H1 (cell line): ENCODE results near the gene CCNC. TPM values are rescaled to one million over a fixed set of nuclear protein-coding genes. Genes with fewer than 3 reads are reported as not detected.

Experiments
- CTCF ChIA-PET: fragments of 300-600 bp; sonication (Branson Sonifier 250); formaldehyde crosslinking; loops from one replicate; lab custom pipeline; 2021; ENCODE audit not compliant: partially characterized antibody; lab: Charles Lee
- POLR2A ChIA-PET: fragments of 300-600 bp; sonication (Branson Sonifier 250); formaldehyde crosslinking; loops from one replicate; lab custom pipeline; 2021; ENCODE audit warnings: inconsistent platforms; ENCODE audit not compliant: partially characterized antibody; lab: Charles Lee
- DNase-seq, 2 experiments: peaks; one replicate each; pipeline versions ENCODE4 v3.0.0 to v3.0.0-alpha.2; 2010 to 2022; ENCODE audit warnings: low spot score in 2 of 2, low read depth in 1 of 2, mixed read lengths in 1 of 2
- FAIRE-seq: peaks from 2 replicates; lab custom pipeline; 2011; peaks lifted over from hg19 to GRCh38; lab: Jason Lieb, UNC
- H2AFZ ChIP-seq: 2 replicates; pipeline ENCODE4 v1.8.1; 2012; ENCODE audit warnings: low read length, inconsistent platforms
- H2AK5ac ChIP-seq: 2 replicates; pipeline ENCODE4 v1.6.1; 2013; ENCODE audit warnings: low read depth, low read length
- H2BK120ac ChIP-seq: replicated peaks from 2 replicates; pipeline ENCODE3; 2013; ENCODE audit warnings: low read depth, low read length, inconsistent platforms
- H2BK12ac ChIP-seq: 2 replicates; pipeline ENCODE4 v1.6.1; 2013; ENCODE audit warnings: low read depth, low read length
- H2BK15ac ChIP-seq: 2 replicates; pipeline ENCODE4 v1.6.1; 2013; ENCODE audit warnings: low read length
- H2BK20ac ChIP-seq: 2 replicates; pipeline ENCODE4 v1.6.1; 2013; ENCODE audit warnings: low read length
- H2BK5ac ChIP-seq: 2 replicates; pipeline ENCODE4 v1.6.1; 2013; ENCODE audit warnings: low read depth, low read length
- H3K14ac ChIP-seq: 2 replicates; pipeline ENCODE4 v1.6.1; 2013; ENCODE audit warnings: inconsistent platforms; ENCODE audit not compliant: insufficient read length
- H3K18ac ChIP-seq: 2 replicates; pipeline ENCODE4 v1.6.1; 2013; ENCODE audit warnings: low read length; ENCODE audit errors: extremely low read depth
- H3K23ac ChIP-seq: 2 replicates; pipeline ENCODE4 v1.6.1; 2013; ENCODE audit warnings: inconsistent platforms; ENCODE audit not compliant: insufficient read length
- H3K23me2 ChIP-seq: 2 replicates; pipeline ENCODE4 v1.6.1; 2013; ENCODE audit warnings: low read depth, low read length
- H3K27ac ChIP-seq: 2 replicates; pipeline ENCODE4 v1.6.1; 2011; ENCODE audit warnings: low read depth, low read length, inconsistent platforms
- H3K27me3 ChIP-seq, 4 experiments: replicated peaks in 1 of 4; 1 replicate in 1 of 4; 2 replicates in 3 of 4; pipeline versions ENCODE4 v1.6.1 to v1.8.1; 2011 to 2013; ENCODE audit warnings: low read length in 3 of 4, mild to moderate bottlenecking in 3 of 4, inconsistent platforms in 2 of 4, mixed read lengths in 2 of 4, moderate library complexity in 1 of 4; ENCODE audit not compliant: control insufficient read depth in 3 of 4, insufficient read depth in 3 of 4; ENCODE audit errors: extremely low read depth in 1 of 4
- H3K36me3 ChIP-seq, 4 experiments: 2 replicates each; pipeline versions ENCODE4 v1.6.1 to v1.8.1; 2011 to 2013; ENCODE audit warnings: mild to moderate bottlenecking in 4 of 4, low read length in 3 of 4, moderate library complexity in 2 of 4, control low read depth in 1 of 4, inconsistent platforms in 1 of 4; ENCODE audit not compliant: insufficient read depth in 4 of 4, control insufficient read depth in 2 of 4
- H3K4ac ChIP-seq: replicated peaks from 2 replicates; pipeline ENCODE3; 2013; ENCODE audit warnings: low read length, low read depth, mixed read lengths, inconsistent platforms; ENCODE audit not compliant: insufficient read length
- H3K4me1 ChIP-seq, 4 experiments: replicated peaks in 1 of 4; 1 replicate in 1 of 4; 2 replicates in 3 of 4; pipeline versions ENCODE4 v1.6.1 to v1.8.1; 2011 to 2013; ENCODE audit warnings: low read length in 3 of 4, inconsistent platforms in 2 of 4, mixed read lengths in 1 of 4; ENCODE audit not compliant: insufficient read depth in 4 of 4, control insufficient read depth in 3 of 4
- H3K4me2 ChIP-seq, 2 experiments: 2 replicates each; pipeline versions ENCODE4 v1.6.1 to v1.8.1; 2011 to 2013; ENCODE audit warnings: low read depth in 2 of 2, low read length in 2 of 2, control low read depth in 1 of 2, inconsistent platforms in 1 of 2, mild to moderate bottlenecking in 1 of 2; ENCODE audit not compliant: insufficient read depth in 1 of 2
- H3K4me3 ChIP-seq, 4 experiments: fragments of 200-600, 300-600 bp in 1 of 4; sonication (generic), shearing (Covaris generic), sonication (Bioruptor Twin) in 1 of 4; 2 replicates each; pipeline versions ENCODE4 v1.5.1 to v1.8.1; 2011 to 2016; ENCODE audit warnings: low read length in 4 of 4, low read depth in 3 of 4, control low read depth in 2 of 4, inconsistent platforms in 2 of 4, mild to moderate bottlenecking in 2 of 4, mixed read lengths in 1 of 4, moderate library complexity in 1 of 4; ENCODE audit not compliant: insufficient read depth in 2 of 4; ENCODE audit errors: extremely low read depth in 1 of 4
- H3K56ac ChIP-seq: replicated peaks from 2 replicates; pipeline ENCODE3; 2013; ENCODE audit warnings: low read depth, mild to moderate bottlenecking, mixed read lengths, low read length, inconsistent platforms; ENCODE audit not compliant: insufficient read length
- H3K79me1 ChIP-seq: 2 replicates; pipeline ENCODE4 v1.6.1; 2013; ENCODE audit warnings: low read depth, low read length, control low read depth
- H3K79me2 ChIP-seq, 2 experiments: 2 replicates each; pipeline versions ENCODE4 v1.6.1 to v1.8.1; 2012 to 2013; ENCODE audit warnings: low read length in 2 of 2, mild to moderate bottlenecking in 2 of 2, inconsistent platforms in 1 of 2; ENCODE audit not compliant: insufficient read depth in 2 of 2, control insufficient read depth in 1 of 2
- H3K9ac ChIP-seq, 4 experiments: replicated peaks in 1 of 4; 1 replicate in 1 of 4; 2 replicates in 3 of 4; pipeline versions ENCODE4 v1.6.1 to v1.8.1; 2011 to 2013; ENCODE audit warnings: low read depth in 3 of 4, low read length in 3 of 4, control low read depth in 2 of 4, mild to moderate bottlenecking in 2 of 4, moderate library complexity in 2 of 4, inconsistent platforms in 1 of 4; ENCODE audit errors: extremely low read depth in 1 of 4
- H3K9me3 ChIP-seq, 2 experiments: 2 replicates each; pipeline versions ENCODE4 v1.6.1 to v1.8.1; 2012 to 2013; ENCODE audit warnings: mild to moderate bottlenecking in 2 of 2, moderate library complexity in 2 of 2, control low read depth in 1 of 2, inconsistent platforms in 1 of 2, low read depth in 1 of 2, low read length in 1 of 2, mixed read lengths in 1 of 2; ENCODE audit not compliant: insufficient read depth in 2 of 2
- H4K20me1 ChIP-seq, 2 experiments: replicated peaks in 1 of 2; 2 replicates each; pipeline versions ENCODE3 to v1.8.1; 2011 to 2013; ENCODE audit warnings: inconsistent platforms in 2 of 2, low read length in 2 of 2, mild to moderate bottlenecking in 1 of 2; ENCODE audit not compliant: insufficient read depth in 2 of 2, control insufficient read depth in 1 of 2
- H4K5ac ChIP-seq: 2 replicates; pipeline ENCODE4 v1.6.1; 2013; ENCODE audit warnings: low read length, low read depth, mixed read lengths, inconsistent platforms; ENCODE audit not compliant: insufficient read length
- H4K8ac ChIP-seq: 2 replicates; pipeline ENCODE4 v1.8.0; 2013; ENCODE audit warnings: mild to moderate bottlenecking, moderate library complexity, low read length, inconsistent platforms; ENCODE audit not compliant: insufficient read depth; ENCODE audit errors: extremely low read depth
- H4K91ac ChIP-seq: replicated peaks from 2 replicates; pipeline ENCODE3; 2013; ENCODE audit warnings: low read length, mixed read lengths, inconsistent platforms; ENCODE audit not compliant: insufficient read length
- ATF3 ChIP-seq: IDR thresholded peaks from 2 replicates; pipeline ENCODE4 v1.6.1; 2011; ENCODE audit warnings: low read depth, mild to moderate bottlenecking, low read length; ENCODE audit not compliant: insufficient read depth
- FOSL1 ChIP-seq: IDR thresholded peaks from 2 replicates; pipeline ENCODE4 v1.6.1; 2011; ENCODE audit warnings: mild to moderate bottlenecking, low read depth, low read length, moderate library complexity; ENCODE audit not compliant: insufficient read depth
- POLR2AphosphoS5 ChIP-seq: IDR thresholded peaks from 2 replicates; pipeline ENCODE4 v1.6.1; 2011; ENCODE audit warnings: low read depth, low read length
- WGBS, 2 experiments: shearing (Covaris generic) in 1 of 2; methylation state at CpG; one replicate each; pipeline versions ENCODE4 v1.1.6 to v1.1.7; 2013 to 2015; ENCODE audit warnings: low lambda C conversion rate in 2 of 2, mixed read lengths in 2 of 2, inconsistent platforms in 1 of 2, low coverage in 1 of 2, missing lambda C conversion rate in 1 of 2; ENCODE audit not compliant: insufficient replicate concordance in 2 of 2, insufficient coverage in 1 of 2, insufficient read length in 1 of 2; ENCODE audit errors: extremely low coverage in 1 of 2, missing lambda C conversion rate in 1 of 2; 5-methylcytosine and 5-hydroxymethylcytosine counted together
- polyA plus RNA-seq, 7 experiments: library from polyadenylated mRNA; depleted of rRNA in 3 of 7; stranded (reverse) in 5 of 7; unstranded in 2 of 7; fragments of >200 nt in 5 of 7; fragments of 200-250 nt in 2 of 7; gene quantifications; 1 replicate in 5 of 7; 2 replicates in 1 of 7; 4 replicates in 1 of 7; pipeline versions ENCODE4 v1.2.1 to v1.2.3, GENCODE V29; 2011 to 2013; ENCODE audit warnings: missing spikeins in 2 of 7, mixed read lengths in 2 of 7
- total RNA-seq: library from RNA; stranded (reverse); fragmentation: NEBNext Ultra II Directional; extraction: Animal tissue kit (Norgen Biotek cat#: 25700); gene quantifications from 2 replicates; pipeline ENCODE4 v1.2.1, GENCODE V29; 2021

The CCNC gene
- total and polyA plus RNA-seq, 2 of the 8 experiments (the other 6 are each of a cell fraction or from before 2014, with no cell fraction given), result 45.4 to 107 TPM

- Histone ChIP-seq H4K91ac (no peak overlapping the region), H3K27ac (no peak overlapping the region), H3K4me2 (no peak overlapping the region), H4K20me1 (peaks cover 0 to 7% of the 10 kb centered on the region in 2 experiments), H3K36me3 (no peaks in the 10 kb centered on the region), H2BK20ac (no peak overlapping the region), H3K79me1 (no peaks in the 10 kb centered on the region), H2BK120ac (no peak overlapping the region), H3K9ac (no peak overlapping the region), H2BK15ac (no peak overlapping the region), H2AFZ (no peak overlapping the region), H3K18ac (no peak overlapping the region), H3K14ac (no peak overlapping the region), H3K9me3 (no peaks in the 10 kb centered on the region), H3K23ac (no peak overlapping the region), H3K23me2 (peaks cover 17% of the 10 kb centered on the region; the same call in 1 of the 2 replicates), H4K8ac (no peak overlapping the region), H3K4me1 (peaks cover 0 to 21% (median 11%) of the 10 kb centered on the region in 4 experiments; a peak in 5 of 7 replicates), H3K79me2 (no peaks in the 10 kb centered on the region), H2BK12ac (no peak overlapping the region), H2BK5ac (no peak overlapping the region), H3K56ac (no peak overlapping the region), H2AK5ac (no peak overlapping the region), H3K27me3 (peaks cover 67 to 95% (median 78%) of the 10 kb centered on the region in 4 experiments), H4K5ac (no peak overlapping the region), H3K4me3 (no peak overlapping the region), H3K4ac (no peak overlapping the region)
- 79% methylated on average over 2 of the region's 2 CpGs; no CpG with 5 or more reads in 1 of the 2 experiments for WGBS, 2 experiments
- DNase-seq (no peak), FAIRE-seq (no peak)
- ChIA-PET POLR2A (interaction anchor here (1.3 kb wide), 1 partner anchor 49 kb away, joined by 5 read pairs; the partner anchor contains the start of gene CCNC), CTCF (interaction anchor here (0.9 to 1.5 kb wide), 5 partner anchors 9 to 129 kb away, joined by 3 to 6 read pairs (median 4); no protein-coding TSS in a partner anchor)
- TF ChIP-seq ATF3, result no peak
- TF ChIP-seq POLR2AphosphoS5, result no peak
- TF ChIP-seq FOSL1, result no peak
Measured at GRCh38 chr6:99617131-99617530, 48.7 kb upstream of the CCNC start.
